NCI-H2227 treated with DMSO at 0.1 percent for 48 hours (cell line): ENCODE measurements around the gene FGF16.
A peak's percentile ranks its signal among the peaks of the same experiment; 100 is the strongest.
"Not testable (repeated sequence)": the region's sequence is repeated elsewhere in the genome, so short reads cannot be mapped to it uniquely, and the experiment has no call there.

Experiments
- DNase-seq: peaks from one replicate; lab custom pipeline; 2025; lab: John Stamatoyannopoulos, UW

FGF16 gene

DNA sequence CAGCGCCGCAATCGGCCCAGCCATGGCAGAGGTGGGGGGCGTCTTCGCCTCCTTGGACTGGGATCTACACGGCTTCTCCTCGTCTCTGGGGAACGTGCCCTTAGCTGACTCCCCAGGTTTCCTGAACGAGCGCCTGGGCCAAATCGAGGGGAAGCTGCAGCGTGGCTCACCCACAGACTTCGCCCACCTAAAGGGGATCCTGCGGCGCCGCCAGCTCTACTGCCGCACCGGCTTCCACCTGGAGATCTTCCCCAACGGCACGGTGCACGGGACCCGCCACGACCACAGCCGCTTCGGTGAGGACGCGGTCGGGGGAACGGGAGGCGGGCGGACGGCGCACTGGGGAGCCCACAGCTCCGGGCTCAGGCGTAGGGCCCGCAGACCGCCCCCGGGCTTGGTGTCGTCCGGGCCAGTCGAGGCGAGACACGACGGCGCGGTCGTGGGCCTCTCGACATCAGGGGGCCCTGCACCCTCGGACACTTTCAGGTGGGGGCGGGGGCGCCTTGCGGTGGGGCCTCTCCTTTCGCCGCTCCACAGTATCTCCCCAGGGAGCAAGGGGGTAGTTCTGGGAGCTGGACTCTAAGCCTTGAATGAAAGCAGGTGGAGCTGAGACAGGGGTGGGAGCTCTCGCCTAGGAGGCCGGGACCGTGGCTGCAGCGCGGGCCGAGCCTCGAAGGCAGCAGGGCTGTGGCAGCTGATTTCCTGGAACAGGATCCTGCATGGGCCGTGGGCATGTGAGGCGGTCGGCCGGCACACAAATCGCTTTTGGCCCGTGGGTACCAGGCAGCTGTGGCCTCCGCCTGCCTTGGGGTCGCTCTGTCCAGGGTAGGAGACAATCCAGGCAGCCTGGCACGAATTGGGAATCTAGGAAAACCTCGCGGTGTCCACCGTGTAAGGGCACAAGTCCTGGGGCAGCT, 722 bp downstream of the FGF16 start:
- no peak for DNase-seq

- no peak for DNase-seq
Observed at GRCh38 chrX:77450415-77450814, 3.2 kb downstream of the FGF16 start.

DNA sequence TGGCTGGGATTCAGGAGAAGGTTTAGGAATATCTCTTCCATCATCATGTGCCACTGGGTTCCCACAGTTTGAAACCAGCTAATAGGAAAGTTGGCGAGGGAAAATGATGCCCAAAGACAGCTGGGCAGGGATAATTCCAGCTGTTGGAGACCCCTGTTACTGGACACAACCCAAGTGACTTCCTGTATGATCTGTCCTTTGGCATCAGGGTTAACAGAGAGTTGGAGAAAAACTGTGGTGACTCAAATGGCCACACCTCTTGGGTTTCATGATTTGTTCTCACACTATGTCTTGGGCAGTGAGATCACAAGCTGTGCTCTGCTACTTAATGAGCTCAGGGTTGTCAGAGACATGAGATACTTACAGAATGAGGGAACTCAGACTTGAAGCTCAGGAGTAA, 3.8 kb downstream of the FGF16 start:
- DNase-seq, result no peak

GRCh38 chrX:77453190-77453589, 6.0 kb downstream of the FGF16 start:
- DNase-seq, result no peak

- no peak for DNase-seq
Observed at GRCh38 chrX:77455437-77455836, 8.2 kb downstream of the FGF16 start.

DNA sequence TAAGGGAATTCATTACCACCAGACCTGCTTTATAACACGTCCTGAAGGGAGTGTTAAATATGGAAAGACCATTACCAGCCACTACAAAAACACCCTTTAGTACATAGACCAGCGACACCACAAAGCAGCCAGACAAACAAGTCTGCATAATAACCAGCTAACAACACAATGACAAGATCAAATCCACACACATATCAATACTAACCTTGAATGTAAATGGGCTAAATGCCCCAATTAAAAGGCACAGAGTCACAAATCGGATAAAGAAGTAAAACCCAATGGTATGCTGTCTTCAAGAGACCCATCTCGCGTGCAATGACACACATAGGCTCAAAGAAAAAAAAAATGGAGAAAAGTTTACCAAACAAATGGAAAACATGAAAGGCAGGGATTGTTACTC, 36.9 kb downstream of the FGF16 start:
- DNase-seq, result no peak

DNA sequence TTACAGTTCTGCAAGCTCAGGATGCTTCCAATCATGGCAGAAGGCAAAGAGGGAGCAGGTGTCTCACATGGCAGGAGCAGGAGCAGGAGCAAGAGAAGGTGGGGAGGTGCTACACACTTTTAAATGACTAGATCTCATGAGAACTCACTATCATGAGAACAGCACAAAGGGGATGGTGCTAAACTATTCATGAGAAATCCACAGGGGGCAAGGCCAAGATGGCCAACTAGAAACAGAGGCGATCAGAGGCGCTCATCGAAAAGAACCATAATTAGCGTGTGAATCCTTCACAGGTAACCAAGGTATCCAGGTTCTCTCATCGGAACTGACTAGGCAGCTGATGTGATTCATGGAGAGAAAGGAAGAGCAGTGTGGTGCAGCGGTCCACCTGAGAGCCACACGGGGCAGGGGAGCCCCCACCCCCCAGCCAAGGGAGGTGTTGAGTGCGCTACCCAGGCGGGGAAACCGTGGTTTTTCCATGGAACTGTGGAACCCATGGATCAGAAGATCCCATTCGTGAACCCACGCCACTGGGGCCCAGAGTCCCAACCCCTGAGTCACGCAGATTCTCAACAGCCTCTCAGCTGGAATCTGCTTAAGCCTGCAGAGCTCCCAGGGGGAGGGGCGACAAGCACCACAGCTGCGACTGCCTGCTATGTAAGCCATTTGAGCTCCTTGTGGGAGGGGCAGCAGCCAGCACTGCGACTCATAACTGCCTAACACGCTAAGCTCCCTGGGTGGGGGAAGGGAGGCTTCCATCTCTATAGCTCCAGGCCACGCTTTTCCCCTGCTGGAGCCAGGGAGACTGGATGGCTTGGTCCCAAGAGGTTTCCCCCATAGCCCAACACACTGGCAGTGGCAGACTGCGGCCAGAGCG, 46.7 kb downstream of the FGF16 start:
- peak; percentile 47 for DNase-seq

DNA sequence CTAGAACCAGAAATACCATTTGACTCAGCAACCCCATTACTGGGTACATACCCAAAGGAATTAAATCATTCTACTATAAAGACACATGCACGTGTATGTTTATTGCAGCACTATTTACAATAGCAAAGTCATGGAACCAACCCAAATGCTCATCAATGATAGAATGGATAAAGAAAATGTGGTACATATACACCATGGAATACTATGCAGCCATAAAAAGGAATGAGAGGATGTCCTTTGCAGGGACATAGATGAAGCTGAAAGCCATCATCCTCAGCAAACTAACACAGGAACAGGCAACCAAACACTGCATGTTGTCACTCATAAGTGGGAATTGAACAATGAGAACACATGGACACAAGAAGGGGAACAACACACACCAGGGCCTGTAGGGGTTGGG, 53.0 kb downstream of the FGF16 start:
- DNase-seq, result not testable (repeated sequence)

GRCh38 chrX:77502951-77503525, 55.8 kb downstream of the FGF16 start:
- DNase-seq, result no peak

DNA sequence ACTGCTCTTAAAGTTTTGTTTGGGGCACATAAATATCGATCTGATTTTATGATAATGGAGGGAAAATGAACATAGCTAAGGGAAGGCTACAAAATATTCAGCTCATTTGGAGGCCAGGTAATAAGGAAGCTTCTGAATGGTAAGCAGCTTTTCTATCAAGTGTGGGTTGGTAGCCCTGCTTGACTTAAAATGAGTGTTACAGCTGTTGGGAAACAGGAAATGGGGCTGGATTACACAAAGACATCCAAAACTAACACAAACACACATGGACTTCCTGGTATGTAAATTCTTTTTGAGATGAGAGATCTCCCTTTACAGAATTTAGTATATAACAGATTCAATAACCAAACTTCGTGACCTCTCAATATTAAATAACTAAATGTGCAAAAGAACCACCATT, 58.0 kb downstream of the FGF16 start:
- no peak for DNase-seq
